ENCODE data around the gene WDR12. TPM values are rescaled to one million over a fixed set of nuclear protein-coding genes. Genes with fewer than 3 reads are reported as not detected.

WDR12 gene
- total and polyA plus RNA-seq, 2 donors (not counting 3 experiments of a cell fraction or from before 2014, with no cell fraction given): 8.5 to 65.6 TPM

DNA sequence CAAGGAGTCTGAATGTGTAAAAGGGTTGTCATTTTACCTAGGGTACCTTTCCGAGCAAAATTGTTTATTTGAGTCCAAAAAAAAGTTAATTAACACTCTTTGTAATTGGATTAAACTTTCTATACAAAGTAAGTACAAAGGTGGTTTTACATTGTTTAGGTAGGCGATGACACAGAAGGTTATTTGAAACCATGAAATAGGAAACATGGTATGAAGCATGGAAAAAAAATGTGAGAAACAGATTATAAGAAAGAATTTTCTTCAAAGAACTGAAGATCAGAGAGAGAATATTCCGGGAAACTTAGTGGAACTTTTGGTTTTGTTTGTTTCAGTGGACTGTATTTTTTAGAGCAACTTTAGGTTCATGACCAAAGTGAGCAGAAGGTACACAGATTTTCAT is 33.3 kb upstream of the WDR12 start:
- no peaks in the 10 kb centered on the region for H3K4me1 ChIP-seq (ENCODE audit: control insufficient read depth, extremely low read depth, insufficient read depth, low read length)
- DNase-seq (ENCODE audit: low read depth, low spot score) (no peak), FAIRE-seq (no peak)
- no peak overlapping the region for H2AFZ ChIP-seq (ENCODE audit: low read depth, low read length)
- H4K20me1 ChIP-seq (replicated peaks; ENCODE audit: control insufficient read depth, extremely low read depth, insufficient read depth, low read length): no peaks in the 10 kb centered on the region
- no peaks in the 10 kb centered on the region for H3K36me3 ChIP-seq (ENCODE audit: control insufficient read depth in 2 of 2, extremely low read depth in 1 of 2, insufficient read depth in 2 of 2, low read length in 2 of 2)
- ChIA-PET POLR2A (no interaction called here), CTCF (interaction anchor here (0.8 kb wide), 1 partner anchor 9 kb away, joined by 3 read pairs; no protein-coding TSS in a partner anchor)
- BruUV-seq (replicated peaks): no TSS peak
- H3K79me2 ChIP-seq (ENCODE audit: control insufficient read depth, insufficient read depth, low read length): no peaks in the 10 kb centered on the region
- H3K9me1 ChIP-seq (replicated peaks; ENCODE audit: control insufficient read depth, extremely low read depth, insufficient read depth, low read length): no peaks in the 10 kb centered on the region
- H3K4me3 ChIP-seq (replicated peaks in 1 of 3; ENCODE audit: insufficient read depth in 1 of 3, low read depth in 1 of 3, low read length in 3 of 3): no peak overlapping the region
- no peak overlapping the region for H3K27ac ChIP-seq (ENCODE audit: insufficient read depth, low read depth, low read length)
- H3K9ac ChIP-seq (replicated peaks; ENCODE audit: extremely low read depth, insufficient read depth, low read length): no peak overlapping the region
- dilution Hi-C loops (cut with MboI; ENCODE audit: extremely low pct_ligation_motif_present, low sequenced_read_pairs) (no loop called here), intact Hi-C loops (cut with micrococcal nuclease) (no loop called here)
- H3K27me3 ChIP-seq (ENCODE audit: control insufficient read depth in 2 of 2, insufficient read depth in 2 of 2, low read length in 2 of 2): no peaks in the 10 kb centered on the region
- TF ChIP-seq MAX (IDR thresholded peaks at IDR 0.05; ENCODE audit: insufficient read depth, insufficient read length): no peak
- TF ChIP-seq, protein P1, sequence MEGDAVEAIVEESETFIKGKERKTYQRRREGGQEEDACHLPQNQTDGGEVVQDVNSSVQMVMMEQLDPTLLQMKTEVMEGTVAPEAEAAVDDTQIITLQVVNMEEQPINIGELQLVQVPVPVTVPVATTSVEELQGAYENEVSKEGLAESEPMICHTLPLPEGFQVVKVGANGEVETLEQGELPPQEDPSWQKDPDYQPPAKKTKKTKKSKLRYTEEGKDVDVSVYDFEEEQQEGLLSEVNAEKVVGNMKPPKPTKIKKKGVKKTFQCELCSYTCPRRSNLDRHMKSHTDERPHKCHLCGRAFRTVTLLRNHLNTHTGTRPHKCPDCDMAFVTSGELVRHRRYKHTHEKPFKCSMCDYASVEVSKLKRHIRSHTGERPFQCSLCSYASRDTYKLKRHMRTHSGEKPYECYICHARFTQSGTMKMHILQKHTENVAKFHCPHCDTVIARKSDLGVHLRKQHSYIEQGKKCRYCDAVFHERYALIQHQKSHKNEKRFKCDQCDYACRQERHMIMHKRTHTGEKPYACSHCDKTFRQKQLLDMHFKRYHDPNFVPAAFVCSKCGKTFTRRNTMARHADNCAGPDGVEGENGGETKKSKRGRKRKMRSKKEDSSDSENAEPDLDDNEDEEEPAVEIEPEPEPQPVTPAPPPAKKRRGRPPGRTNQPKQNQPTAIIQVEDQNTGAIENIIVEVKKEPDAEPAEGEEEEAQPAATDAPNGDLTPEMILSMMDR (IDR thresholded peaks at IDR 0.05; ENCODE audit: extremely low read depth in 1 of 2, insufficient read depth in 1 of 2, low read depth in 1 of 2, low read length in 2 of 2): no peak
- no peak for TF ChIP-seq POLR2AphosphoS5 (IDR thresholded peaks at IDR 0.05; ENCODE audit: insufficient read depth, low read depth, low read length)
- no peak for TF ChIP-seq POLR2A (IDR thresholded peaks at IDR 0.05; ENCODE audit: low read depth, low read length)
- TF ChIP-seq GATA2 (IDR thresholded peaks at IDR 0.05; ENCODE audit: insufficient read depth, insufficient read length, low read depth, low read length): no peak
- TF ChIP-seq MYC (IDR thresholded peaks at IDR 0.05; ENCODE audit: low read depth, low read length): no peak
- TF ChIP-seq FOS (IDR thresholded peaks at IDR 0.05; ENCODE audit: borderline replicate concordance, insufficient read depth, low read length): no peak
- no peak for TF ChIP-seq JUN (IDR thresholded peaks at IDR 0.05; ENCODE audit: borderline replicate concordance, insufficient read depth, insufficient read length, low read depth)
- TF ChIP-seq EZH2 (IDR thresholded peaks at IDR 0.05; ENCODE audit: borderline replicate concordance, low read depth, low read length, severe bottlenecking): no peak
- H3K9me3 ChIP-seq (replicated peaks; ENCODE audit: control insufficient read depth, insufficient read depth, low read length): no peaks in the 10 kb centered on the region
- H3K4me2 ChIP-seq (ENCODE audit: insufficient read depth, low read length): no peak overlapping the region

Data from endothelial cell of umbilical vein (primary cell).